Activated CD8-positive, alpha-beta memory T cell treated with anti-CD3 and anti-CD28 coated beads, Interleukin-2, amount 50 U/mL, for 1 hour (primary cell): ENCODE measurements around the gene EPHX1.
"Not testable (repeated sequence)": the region's sequence is repeated elsewhere in the genome, so short reads cannot be mapped to it uniquely, and the experiment has no call there.

Source experiments
- DNase-seq: peaks from one replicate; pipeline ENCODE4 v3.0.0-alpha.2; 2020; ENCODE audit errors: extremely low read depth

EPHX1 gene

GRCh38 chr1:225816643-225817538 is 7.0 kb downstream of the EPHX1 start:
- DNase-seq: no peak

GRCh38 chr1:225817611-225818061 is 7.7 kb downstream of the EPHX1 start:
- no peak for DNase-seq

- DNase-seq: no peak
Measured at GRCh38 chr1:225818229-225818628, 8.3 kb downstream of the EPHX1 start.

- DNase-seq: no peak
Measured at GRCh38 chr1:225819346-225820192, 9.6 kb downstream of the EPHX1 start.

- no peak for DNase-seq
Measured at GRCh38 chr1:225820522-225821120, 10.7 kb downstream of the EPHX1 start.

- DNase-seq: no peak
Measured at GRCh38 chr1:225822655-225823403, 12.9 kb downstream of the EPHX1 start.

- no peak for DNase-seq
Measured at GRCh38 chr1:225823811-225824261, 13.9 kb downstream of the EPHX1 start.

GRCh38 chr1:225824533-225824941 is 14.6 kb downstream of the EPHX1 start:
- no peak for DNase-seq

GRCh38 chr1:225825078-225825477 is 15.2 kb downstream of the EPHX1 start:
- DNase-seq: no peak

- DNase-seq: no peak
Measured at GRCh38 chr1:225825607-225826007, 15.7 kb downstream of the EPHX1 start.

- no peak for DNase-seq
Measured at GRCh38 chr1:225827076-225827475, 17.2 kb downstream of the EPHX1 start.

- DNase-seq: no peak
Measured at GRCh38 chr1:225828706-225829345, 18.9 kb downstream of the EPHX1 start.

GRCh38 chr1:225830841-225831240 is 20.9 kb downstream of the EPHX1 start:
- no peak for DNase-seq

GRCh38 chr1:225834417-225835329 is 24.7 kb downstream of the EPHX1 start:
- no peak for DNase-seq

GRCh38 chr1:225835856-225836255 is 25.9 kb downstream of the EPHX1 start:
- DNase-seq: no peak

- not testable (repeated sequence) for DNase-seq
Measured at GRCh38 chr1:225836296-225836695, 26.4 kb downstream of the EPHX1 start.

GRCh38 chr1:225838793-225839192 is 28.9 kb downstream of the EPHX1 start:
- no peak for DNase-seq

GRCh38 chr1:225840223-225840610 is 30.3 kb downstream of the EPHX1 start:
- no peak for DNase-seq

- no peak for DNase-seq
Measured at GRCh38 chr1:225840713-225841112, 30.8 kb downstream of the EPHX1 start.

GRCh38 chr1:225842074-225842473 is 32.1 kb downstream of the EPHX1 start:
- no peak for DNase-seq
